ENCODE measurements around the gene USP6NL. TPM values are rescaled to one million over a fixed set of nuclear protein-coding genes. Genes with fewer than 3 reads are reported as not detected.
A peak's percentile ranks its signal among the peaks of the same experiment; 100 is the strongest.

Gene USP6NL
- total and polyA plus RNA-seq, 10 of the 15 experiments (the other 5 are each of a cell fraction or from before 2014, with no cell fraction given), result 4.0 to 27.7 (median 18.2) TPM

DNA sequence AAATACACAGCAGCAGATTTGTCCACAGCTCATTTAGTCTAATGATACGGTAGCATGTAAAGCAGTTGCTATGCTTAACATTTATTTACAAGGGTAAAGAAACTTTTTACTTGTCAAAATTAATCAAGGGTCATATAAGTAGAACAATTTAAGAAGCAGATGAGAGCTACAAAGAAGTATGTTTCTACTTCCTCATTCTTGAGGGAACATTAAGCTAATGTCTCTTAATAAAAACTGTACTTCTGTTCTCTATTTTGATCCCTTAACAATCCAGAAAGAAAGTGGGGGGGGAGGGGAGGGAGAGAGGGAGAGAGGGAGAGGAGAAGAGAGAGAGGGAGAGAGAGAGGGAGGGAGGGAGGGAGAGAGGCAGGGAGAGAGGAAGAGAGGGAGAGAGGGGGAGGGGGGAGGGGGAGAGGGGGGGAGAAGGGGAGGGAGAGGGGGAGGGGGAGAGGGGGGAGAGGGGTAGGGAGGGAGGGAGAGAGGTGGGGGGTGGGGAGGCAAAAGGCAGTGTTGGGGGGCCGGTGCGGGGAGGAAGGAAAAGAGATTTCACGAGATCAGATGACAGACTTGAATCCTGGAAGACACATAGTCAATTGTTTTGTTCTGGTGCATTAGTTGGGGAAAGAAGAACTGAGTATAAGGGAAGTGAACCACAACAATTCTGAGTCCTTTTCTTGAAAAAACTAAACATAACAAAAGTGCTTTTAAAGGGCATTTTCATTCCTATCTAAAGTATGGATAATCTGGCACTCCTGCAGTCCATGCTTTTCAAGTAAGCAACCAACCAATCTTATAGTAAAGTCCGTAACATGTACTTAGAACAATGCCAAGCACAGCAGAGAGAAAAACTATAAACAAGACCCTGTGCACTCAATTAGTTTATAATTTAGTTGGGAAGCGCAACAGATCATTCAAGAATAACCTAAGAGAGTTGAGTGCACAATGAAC lies 128.0 kb downstream of the USP6NL start:
- POLR2A ChIA-PET, result interaction anchor here (0.9 kb wide), 1 partner anchor 118 kb away, joined by 3 read pairs; no protein-coding TSS in a partner anchor
- H3K9me3 ChIP-seq (replicated peaks; ENCODE audit: control insufficient read depth, insufficient read depth, low read length), result no peaks in the 10 kb centered on the region
- no peak overlapping the region for H3K27ac ChIP-seq (ENCODE audit: control insufficient read depth, insufficient read depth)
- no peak for TF ChIP-seq RELA (IDR thresholded peaks at IDR 0.05; ENCODE audit: borderline replicate concordance, partially characterized antibody)
- 0 out of 2 replicates have a peak, but pooled peaks have one; percentile 32 for TF ChIP-seq SPI1 (IDR thresholded peaks at IDR 0.05; ENCODE audit: borderline replicate concordance, insufficient read depth, low read depth, low read length)
- no peak for TF ChIP-seq TAF1 (IDR thresholded peaks at IDR 0.05; ENCODE audit: borderline replicate concordance, low read depth, low read length)
- CTCF ChIA-PET, result interaction anchor here (1.0 to 3.9 kb wide), 5 partner anchors 10 to 274 kb away, joined by 4 to 13 read pairs (median 5); no protein-coding TSS in a partner anchor
- SMC1A ChIA-PET (ENCODE audit: uncharacterized antibody, unreplicated experiment), result interaction anchor here (0.8 to 2.9 kb wide), 6 partner anchors 10 to 274 kb away, joined by 3 to 10 read pairs (median 6); no protein-coding TSS in a partner anchor
- peaks cover 2 to 39% of the 10 kb centered on the region in 2 experiments; a peak in 3 of 4 replicates for H3K36me3 ChIP-seq (ENCODE audit: control insufficient read depth in 2 of 2, insufficient read depth in 2 of 2, low read length in 1 of 2)
- no peaks in the 10 kb centered on the region for H3K27me3 ChIP-seq (replicated peaks in 1 of 2; ENCODE audit: control insufficient read depth in 2 of 2, insufficient read depth in 2 of 2, low read length in 1 of 2)
- no peak overlapping the region for H3K4me3 ChIP-seq
- BruUV-seq (replicated peaks), result no TSS peak
- intact Hi-C loops (cut with micrococcal nuclease; ENCODE audit: unreplicated experiment), result no loop called here
- in situ Hi-C loops (cut with MboI), result no loop called here
- no peak overlapping the region for H2AFZ ChIP-seq (ENCODE audit: control insufficient read depth, low read depth, low read length)
- no peaks in the 10 kb centered on the region for H3K79me2 ChIP-seq (ENCODE audit: control insufficient read depth, insufficient read depth, low read length)
- H3K4me1 ChIP-seq (ENCODE audit: control insufficient read depth, insufficient read depth, low read length), result peaks cover 3% of the 10 kb centered on the region; the same call in 1 of the 2 replicates
- H3K4me2 ChIP-seq (ENCODE audit: control insufficient read depth, insufficient read depth), result no peak overlapping the region
- H4K20me1 ChIP-seq (ENCODE audit: control insufficient read depth, insufficient read depth), result no peaks in the 10 kb centered on the region
- ATAC-seq, result no peak
- 97% methylated on average over 4 of the region's 6 CpGs for WGBS (ENCODE audit: insufficient coverage, insufficient replicate concordance, low lambda C conversion rate, missing lambda C conversion rate)
- DNase-seq (ENCODE audit: low read depth, low spot score), result no peak
- RAD21 ChIA-PET (ENCODE audit: unreplicated experiment), result interaction anchor here (0.6 to 1.0 kb wide), 2 partner anchors 13 to 274 kb away, joined by 3 read pairs; no protein-coding TSS in a partner anchor
- peak; percentile 7 for FAIRE-seq
- H3K9ac ChIP-seq (ENCODE audit: control insufficient read depth, insufficient read depth, low read length), result no peak overlapping the region

DNA sequence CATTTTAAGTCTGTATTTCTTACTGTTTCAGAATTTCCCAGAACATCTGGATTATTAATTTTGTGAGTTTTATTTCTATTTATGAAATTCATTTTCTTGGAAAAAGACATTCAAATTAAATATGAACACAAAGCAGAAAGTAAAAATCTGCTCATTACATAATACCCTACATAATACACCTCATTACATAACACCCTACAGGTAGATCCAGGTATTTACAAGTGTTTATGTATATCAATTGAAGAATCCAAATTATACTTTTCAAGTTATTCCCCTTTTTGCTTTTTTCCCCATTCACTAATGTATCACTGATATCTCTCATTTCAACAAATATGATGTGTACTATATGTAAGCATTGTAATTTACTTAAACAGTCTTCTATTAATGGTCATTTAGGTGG lies 129.1 kb downstream of the USP6NL start:
- Histone ChIP-seq H3K4me3 (no peak overlapping the region), H3K27ac (ENCODE audit: control insufficient read depth, insufficient read depth) (no peak overlapping the region), H3K9me3 (replicated peaks; ENCODE audit: control insufficient read depth, insufficient read depth, low read length) (no peaks in the 10 kb centered on the region), H4K20me1 (ENCODE audit: control insufficient read depth, insufficient read depth) (no peaks in the 10 kb centered on the region), H3K36me3 (ENCODE audit: control insufficient read depth in 2 of 2, insufficient read depth in 2 of 2, low read length in 1 of 2) (peaks cover 2 to 42% of the 10 kb centered on the region in 2 experiments; a peak in 2 of 4 replicates), H3K4me2 (ENCODE audit: control insufficient read depth, insufficient read depth) (no peak overlapping the region), H2AFZ (ENCODE audit: control insufficient read depth, low read depth, low read length) (no peak overlapping the region), H3K4me1 (ENCODE audit: control insufficient read depth, insufficient read depth, low read length) (peaks cover 3% of the 10 kb centered on the region; the same call in 1 of the 2 replicates), H3K79me2 (ENCODE audit: control insufficient read depth, insufficient read depth, low read length) (no peaks in the 10 kb centered on the region), H3K27me3 (replicated peaks in 1 of 2; ENCODE audit: control insufficient read depth in 2 of 2, insufficient read depth in 2 of 2, low read length in 1 of 2) (no peaks in the 10 kb centered on the region), H3K9ac (ENCODE audit: control insufficient read depth, insufficient read depth, low read length) (no peak overlapping the region)
- in situ Hi-C loops (cut with MboI) (no loop called here), intact Hi-C loops (cut with micrococcal nuclease; ENCODE audit: unreplicated experiment) (no loop called here)
- SMC1A ChIA-PET (ENCODE audit: uncharacterized antibody, unreplicated experiment), result interaction anchor here (1.0 to 2.9 kb wide), 3 partner anchors 12 to 275 kb away, joined by 3 to 10 read pairs (median 7); no protein-coding TSS in a partner anchor
- RAD21 ChIA-PET (ENCODE audit: unreplicated experiment), result no interaction called here
- no peak for DNase-seq (ENCODE audit: low read depth, low spot score)
- no peak for ATAC-seq
- no peak for TF ChIP-seq DPF2 (IDR thresholded peaks at IDR 0.05)
- TF ChIP-seq GATAD2B (conservative IDR thresholded peaks at IDR 0.05; ENCODE audit: low read depth), result no peak
- no peak for TF ChIP-seq SREBF1 (IDR thresholded peaks at IDR 0.05; ENCODE audit: low read length)
- BruUV-seq (replicated peaks), result no TSS peak
- FAIRE-seq, result no peak
- CTCF ChIA-PET, result interaction anchor here (1.0 to 3.8 kb wide), 4 partner anchors 11 to 275 kb away, joined by 5 to 13 read pairs (median 6); no protein-coding TSS in a partner anchor
- POLR2A ChIA-PET, result interaction anchor here (0.9 kb wide), 1 partner anchor 120 kb away, joined by 3 read pairs; no protein-coding TSS in a partner anchor

Data from GM12878 (cell line).